A673 (cell line): ENCODE data around the gene KDELR3.

Experiments used
- EZH2 ChIP-seq: fragments of 200-600 bp; sonication (generic); IDR thresholded peaks from 2 replicates; pipeline ENCODE4 v1.6.1; 2017; ENCODE audit warnings: borderline replicate concordance, low read depth, mild to moderate bottlenecking, mixed read lengths, antibody characterized with exemption, low read length; ENCODE audit not compliant: poor library complexity, severe bottlenecking
- TF ChIP-seq, protein P1 (sequence below): fragments of 300-800, 200-600 bp; sonication (generic); conservative IDR thresholded peaks from 2 replicates; pipeline ENCODE4 v1.5.1; 2017; ENCODE audit warnings: low read depth, mild to moderate bottlenecking, antibody characterized with exemption, low read length, moderate library complexity, mixed read lengths

DNA sequence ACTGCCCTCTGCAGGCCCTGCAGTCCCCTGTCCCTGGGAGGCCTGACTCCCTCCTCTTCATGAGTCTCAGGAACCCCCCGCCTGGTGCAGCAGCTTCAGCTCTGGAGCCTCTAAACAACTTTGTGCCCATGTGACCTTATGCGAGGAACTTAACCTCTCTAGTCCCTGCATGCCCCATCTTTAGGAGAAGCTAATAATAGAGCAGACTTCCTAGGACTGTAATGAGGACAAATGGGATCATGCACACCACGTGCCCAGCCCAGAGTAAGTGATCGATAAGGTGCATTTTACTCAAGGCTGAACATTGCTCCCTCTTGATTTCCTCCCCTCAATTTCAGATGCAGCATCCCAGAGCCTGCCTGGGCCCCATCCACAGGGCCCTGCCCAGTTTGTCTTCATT lies 31.9 kb upstream of the KDELR3 start:
- TF ChIP-seq EZH2, result no peak
- TF ChIP-seq, protein P1, sequence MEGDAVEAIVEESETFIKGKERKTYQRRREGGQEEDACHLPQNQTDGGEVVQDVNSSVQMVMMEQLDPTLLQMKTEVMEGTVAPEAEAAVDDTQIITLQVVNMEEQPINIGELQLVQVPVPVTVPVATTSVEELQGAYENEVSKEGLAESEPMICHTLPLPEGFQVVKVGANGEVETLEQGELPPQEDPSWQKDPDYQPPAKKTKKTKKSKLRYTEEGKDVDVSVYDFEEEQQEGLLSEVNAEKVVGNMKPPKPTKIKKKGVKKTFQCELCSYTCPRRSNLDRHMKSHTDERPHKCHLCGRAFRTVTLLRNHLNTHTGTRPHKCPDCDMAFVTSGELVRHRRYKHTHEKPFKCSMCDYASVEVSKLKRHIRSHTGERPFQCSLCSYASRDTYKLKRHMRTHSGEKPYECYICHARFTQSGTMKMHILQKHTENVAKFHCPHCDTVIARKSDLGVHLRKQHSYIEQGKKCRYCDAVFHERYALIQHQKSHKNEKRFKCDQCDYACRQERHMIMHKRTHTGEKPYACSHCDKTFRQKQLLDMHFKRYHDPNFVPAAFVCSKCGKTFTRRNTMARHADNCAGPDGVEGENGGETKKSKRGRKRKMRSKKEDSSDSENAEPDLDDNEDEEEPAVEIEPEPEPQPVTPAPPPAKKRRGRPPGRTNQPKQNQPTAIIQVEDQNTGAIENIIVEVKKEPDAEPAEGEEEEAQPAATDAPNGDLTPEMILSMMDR, result no peak
